Raji (cell line): ENCODE data around the gene SLC9A9.
A peak's percentile ranks its signal among the peaks of the same experiment; 100 is the strongest.

Experiments
- POLR2A ChIP-seq: IDR thresholded peaks from 2 replicates; pipeline ENCODE4 v1.6.1; 2011; ENCODE audit warnings: low read depth, low read length, control low read depth; ENCODE audit not compliant: insufficient read depth

SLC9A9 gene

DNA sequence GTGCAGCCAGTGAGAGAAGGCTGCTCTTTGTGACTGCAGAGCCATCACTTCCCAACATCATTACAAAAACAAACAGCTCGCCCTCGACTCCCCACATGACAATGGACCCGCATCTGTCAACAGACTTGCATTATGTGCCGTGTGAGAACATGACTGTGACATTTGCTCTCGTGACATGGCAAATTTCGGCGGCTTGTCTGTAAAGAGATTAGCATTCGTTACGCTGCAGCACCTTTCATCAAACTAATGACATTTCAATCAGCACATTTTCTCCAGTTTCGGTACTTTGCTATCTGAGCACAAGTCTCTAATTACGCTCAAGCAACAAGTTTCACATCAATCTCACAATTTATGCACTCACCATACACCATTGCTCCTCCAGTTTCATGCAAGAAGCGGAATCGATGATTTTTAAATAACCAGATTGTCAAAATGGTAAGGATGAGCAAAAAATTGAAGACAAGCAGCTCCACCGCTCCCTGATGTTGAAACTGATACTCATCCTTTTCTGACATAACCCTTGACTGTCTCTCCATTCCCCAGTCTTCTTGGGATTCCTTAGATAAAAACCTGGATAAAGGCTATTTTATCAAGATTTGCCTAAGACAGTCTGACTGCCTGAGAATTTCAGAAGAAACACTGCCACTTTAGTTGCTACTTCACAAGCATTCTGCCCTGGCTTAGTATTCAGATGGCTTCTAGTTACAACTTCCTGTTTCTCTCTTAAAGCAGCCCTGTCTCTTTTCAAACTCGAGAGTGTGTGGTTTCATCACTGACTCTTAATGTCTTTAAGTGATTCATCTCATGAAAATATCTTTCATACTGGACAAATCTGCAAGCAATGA lies at the start of gene SLC9A9:
SLC9A9 (minus strand) TSS at position 682 of the 845 bp plus-strand sequence; CDS start at position 536, 146 bp downstream.
- TF ChIP-seq POLR2A: peak; percentile 41; the same call in 1 of the 2 replicates

DNA sequence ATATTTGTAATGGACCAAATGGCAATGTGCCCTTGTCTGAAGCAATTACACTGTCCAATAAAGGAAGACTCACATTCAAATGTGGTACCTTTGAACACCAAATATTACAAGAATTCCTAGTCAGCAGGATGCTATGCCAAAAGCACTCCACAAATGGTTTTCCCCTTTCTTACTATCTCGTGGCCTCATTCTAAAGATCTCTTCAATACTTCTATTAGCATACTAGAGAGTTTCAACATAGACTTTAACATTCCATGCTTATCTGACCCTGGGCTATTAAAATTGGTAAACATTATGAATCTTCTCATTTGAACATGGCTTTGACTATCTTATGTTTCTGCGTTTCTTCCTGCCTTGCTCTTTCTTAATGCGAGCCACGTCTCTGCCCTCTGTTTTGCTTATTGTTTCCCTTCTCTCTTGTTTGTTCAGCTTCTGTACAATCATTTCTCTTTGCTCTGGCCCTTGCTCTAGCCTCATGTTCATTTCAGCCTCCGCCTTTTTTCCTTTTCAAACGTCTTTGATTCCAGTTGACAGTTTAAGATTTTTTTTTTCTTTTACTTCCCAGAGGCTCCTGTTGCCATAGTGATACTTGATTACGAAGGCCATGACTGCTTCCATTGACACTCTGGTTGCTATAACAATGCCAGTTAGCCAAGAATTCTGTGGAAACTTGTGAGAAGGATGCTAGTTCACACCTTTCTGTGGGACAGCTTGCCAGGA lies 49.5 kb upstream of the SLC9A9 start:
- no peak for TF ChIP-seq POLR2A

DNA sequence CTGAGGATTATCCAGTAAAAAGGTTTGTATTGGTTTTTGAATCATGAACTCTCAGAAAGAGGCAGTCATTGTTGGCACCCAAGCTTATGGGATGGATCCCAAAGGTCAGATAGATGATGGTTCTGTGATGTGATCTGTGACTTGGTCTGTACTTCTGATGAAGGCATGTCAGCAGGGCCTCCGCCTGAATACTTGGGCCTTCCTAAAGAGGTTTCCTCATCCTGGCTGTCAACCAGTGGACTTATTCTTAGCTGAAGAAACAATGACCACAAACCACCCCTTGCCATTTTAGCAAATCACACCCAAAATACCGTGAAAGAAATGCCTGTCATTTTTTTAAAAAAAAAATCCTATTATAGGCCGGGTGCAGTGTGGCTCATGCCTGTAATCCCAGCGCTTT lies 48.2 kb upstream of the SLC9A9 start:
- TF ChIP-seq POLR2A: no peak

DNA sequence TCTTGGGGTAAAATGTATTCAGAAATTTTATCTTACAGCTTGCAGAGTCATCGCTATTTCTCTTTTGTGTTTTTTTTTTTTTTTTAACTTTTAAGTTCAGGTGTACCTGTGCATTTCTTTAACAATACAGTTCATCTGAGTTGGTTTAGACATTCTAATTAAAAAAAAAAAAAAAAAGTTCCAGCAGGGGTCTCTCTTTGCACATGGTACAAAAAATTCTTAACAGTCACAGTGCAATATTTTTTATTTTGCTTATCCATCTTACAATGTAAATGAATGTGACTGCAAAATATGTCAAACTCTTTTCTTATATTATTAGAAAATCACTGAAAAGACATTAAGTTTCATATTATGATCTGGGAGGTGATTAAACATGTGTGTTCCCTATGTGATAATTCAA lies 47.5 kb upstream of the SLC9A9 start:
- TF ChIP-seq POLR2A: no peak

DNA sequence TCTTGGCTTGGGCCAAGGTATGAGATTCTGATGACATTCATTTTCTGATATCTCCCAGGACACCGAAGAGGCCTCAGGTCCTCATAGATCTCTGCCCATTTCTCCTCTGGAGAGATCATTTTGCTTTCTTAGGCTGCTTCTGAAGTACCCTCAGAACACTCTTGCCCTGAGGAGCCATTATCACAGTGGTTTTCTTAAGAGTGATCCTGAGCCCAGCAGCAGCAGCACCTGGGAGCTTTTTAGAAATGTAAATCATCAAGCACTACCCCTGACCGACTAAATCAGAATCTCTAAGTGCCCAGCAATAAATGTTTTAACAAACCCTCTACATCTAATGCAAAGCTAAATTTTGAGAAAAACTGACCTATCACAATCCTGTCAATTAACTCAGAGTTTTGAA lies 40.6 kb upstream of the SLC9A9 start:
- no peak for TF ChIP-seq POLR2A

DNA sequence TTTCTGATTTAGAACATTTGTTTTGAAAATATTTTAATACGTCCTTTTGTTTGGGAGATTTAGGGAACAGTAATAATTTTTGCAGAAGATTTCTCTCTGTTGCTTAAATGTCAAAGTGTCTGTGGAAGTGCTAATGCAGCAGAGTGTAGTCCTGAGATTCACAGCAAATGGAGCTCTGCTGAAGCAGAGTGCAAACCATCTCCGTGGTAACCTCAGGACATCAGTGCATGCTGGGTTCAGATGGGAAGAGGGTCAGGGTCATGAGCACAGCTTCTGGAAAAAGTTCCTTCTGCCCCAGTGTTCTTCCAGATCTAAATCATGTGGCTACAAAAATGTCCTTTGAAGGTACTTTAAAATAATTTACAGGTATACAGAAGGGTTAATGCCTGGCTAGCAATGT lies 39.9 kb upstream of the SLC9A9 start:
- TF ChIP-seq POLR2A: no peak

DNA sequence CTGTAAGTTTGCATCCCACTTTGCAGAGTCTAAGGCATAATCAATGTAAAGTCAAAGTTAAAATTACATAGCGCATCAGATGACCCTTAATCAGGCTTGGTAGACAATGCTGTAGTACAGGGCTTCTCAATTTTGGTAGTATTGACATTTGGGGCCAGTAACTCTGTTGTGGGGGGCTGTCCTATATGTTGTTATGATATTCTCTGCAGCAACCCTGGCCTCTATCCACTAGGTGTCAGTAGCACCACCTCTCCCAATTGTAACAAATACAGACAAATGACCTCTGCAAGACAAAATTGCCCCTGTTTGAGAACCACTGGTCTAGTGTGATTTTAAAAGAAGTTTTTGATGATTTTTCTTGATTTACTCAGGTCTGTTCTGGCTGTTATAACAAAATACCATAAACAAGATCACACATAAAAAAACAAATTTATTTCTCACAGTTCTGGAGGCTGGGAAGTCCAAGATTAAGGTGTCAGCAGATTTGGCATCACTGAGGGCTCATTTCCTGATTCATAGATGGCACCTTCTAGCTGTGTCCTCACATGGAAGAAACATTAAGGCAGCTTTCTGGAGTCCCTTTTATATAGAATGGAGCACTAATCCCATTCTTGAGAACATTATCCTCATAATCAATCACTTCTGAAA lies 37.6 kb upstream of the SLC9A9 start:
- no peak for TF ChIP-seq POLR2A

DNA sequence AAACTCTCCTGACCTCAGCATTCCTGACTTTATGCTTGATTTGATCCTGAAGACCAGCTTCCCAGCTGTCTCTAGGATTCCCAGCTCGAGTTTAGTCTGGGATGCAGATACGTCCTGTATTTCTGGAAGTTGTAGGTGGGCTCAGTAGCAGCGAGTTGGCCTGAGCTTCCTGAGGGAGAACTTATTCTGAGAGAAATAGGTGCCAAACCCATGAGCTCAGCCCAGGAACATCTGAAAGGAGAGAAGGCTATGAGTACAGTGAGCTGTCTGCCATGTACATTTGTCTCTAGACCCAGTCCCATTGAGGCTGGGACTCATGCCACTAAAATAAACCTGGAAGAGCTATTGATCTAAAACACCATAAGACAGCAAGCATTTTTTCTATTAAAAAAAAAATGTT lies 36.6 kb upstream of the SLC9A9 start:
- no peak for TF ChIP-seq POLR2A

DNA sequence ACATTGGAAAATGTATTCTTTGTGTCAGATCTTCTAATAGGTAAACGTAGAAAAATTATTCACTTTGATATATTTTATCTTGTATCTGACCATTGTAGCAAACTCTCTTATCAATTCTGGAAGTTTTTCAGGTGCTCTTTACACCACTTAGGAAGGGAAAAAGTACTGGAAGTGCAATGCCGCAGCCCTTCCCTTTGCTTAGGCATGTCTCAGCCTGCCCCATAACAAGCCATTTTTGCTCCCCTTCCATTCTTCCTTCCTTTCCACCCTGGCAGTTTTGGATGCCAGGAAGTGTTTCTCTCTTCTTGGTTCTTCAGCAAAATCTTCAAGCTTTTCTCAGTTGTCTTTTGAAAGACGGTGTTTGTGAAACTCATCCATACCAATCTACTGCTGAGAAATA lies 34.9 kb upstream of the SLC9A9 start:
- TF ChIP-seq POLR2A: no peak

DNA sequence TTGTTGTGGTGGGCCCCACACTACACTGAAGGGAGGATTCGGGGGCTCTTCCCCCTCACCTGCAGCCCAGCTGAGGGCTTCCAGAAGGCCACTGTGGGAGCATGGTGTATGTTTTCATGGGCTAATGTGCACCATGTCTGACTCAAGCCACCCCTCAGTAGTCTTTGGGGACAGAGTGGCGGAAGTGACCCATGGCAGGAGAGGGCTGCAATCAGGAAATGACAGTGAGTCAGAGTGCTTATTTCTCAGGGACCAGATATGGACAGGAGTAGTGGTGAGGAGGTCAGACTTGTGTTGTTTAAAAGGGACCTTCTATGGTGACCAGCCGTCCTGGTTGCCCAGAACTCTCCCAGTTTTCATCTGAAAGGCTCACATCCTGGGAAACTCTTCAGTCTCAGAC lies 32.8 kb upstream of the SLC9A9 start:
- TF ChIP-seq POLR2A: no peak

DNA sequence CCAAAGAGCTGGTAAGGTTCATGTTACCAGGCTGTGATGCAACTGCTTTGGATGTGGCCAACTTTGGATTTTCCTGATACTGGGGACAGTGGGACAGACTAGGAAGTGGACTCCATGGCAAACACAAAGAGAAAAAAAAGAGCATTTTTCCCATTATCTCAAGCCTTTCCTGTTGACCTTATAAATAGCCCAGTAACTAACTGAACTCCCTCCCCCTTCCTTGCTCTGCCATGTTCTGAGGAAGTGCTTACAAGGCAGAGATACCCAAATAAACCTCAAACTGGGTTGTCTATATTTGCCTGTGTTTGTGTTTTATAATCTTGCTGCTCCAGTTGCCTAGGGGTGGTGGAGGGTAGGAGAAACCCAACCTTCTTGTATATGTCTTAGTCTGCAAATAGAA lies 27.3 kb upstream of the SLC9A9 start:
- no peak for TF ChIP-seq POLR2A

DNA sequence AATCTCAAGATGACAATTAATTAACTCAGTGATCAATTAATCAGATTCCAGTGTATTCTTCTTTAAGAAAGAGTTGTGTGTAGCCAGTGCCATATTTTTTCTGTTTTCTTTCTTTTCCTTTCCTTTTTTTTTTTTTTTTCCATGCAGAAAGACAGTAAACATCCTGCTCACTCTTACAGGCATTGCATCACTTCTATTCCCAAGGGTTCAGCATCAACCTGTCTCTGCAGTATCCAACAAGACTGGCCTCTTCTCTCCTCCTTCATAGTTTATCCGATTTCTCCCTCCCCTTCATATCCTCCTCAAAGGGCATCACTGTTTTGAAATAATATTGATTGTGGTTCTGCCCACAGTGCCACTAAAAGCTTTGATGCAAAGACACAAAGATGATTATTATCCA lies 17.0 kb upstream of the SLC9A9 start:
- no peak for TF ChIP-seq POLR2A

DNA sequence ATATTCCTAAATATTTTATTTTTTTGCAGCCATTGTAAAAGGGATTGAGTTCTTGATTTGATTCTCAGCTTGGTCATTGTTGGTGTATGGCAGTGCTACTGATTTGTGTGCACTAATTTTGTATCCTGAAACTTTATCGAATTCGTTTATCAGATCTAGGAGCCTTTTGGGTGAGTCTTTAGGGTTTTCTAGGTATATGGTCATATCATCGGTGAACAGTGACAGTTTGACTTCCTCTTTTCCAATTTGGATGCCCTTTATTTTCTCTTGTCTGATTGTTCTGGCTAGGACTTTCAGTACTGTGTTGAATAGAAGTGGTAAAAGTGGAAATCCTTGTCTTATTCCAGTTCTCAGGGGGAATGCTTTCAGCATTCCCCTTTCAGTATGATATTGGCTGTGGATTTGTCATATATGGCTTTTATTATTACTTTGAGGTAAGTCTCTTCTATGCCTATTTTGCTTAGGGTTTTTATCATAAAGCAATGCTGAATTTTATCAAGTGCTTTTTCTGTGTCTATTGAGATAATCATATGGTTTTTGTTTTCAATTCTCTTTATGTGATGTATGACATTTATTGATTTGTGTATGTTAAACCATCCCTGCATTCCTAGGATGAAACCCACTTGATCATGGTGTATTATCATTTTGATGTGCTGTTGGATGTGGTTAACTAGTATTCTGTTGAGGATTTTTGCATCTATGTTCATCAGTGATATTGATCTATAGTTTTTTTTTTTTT lies 11.4 kb upstream of the SLC9A9 start:
- no peak for TF ChIP-seq POLR2A

DNA sequence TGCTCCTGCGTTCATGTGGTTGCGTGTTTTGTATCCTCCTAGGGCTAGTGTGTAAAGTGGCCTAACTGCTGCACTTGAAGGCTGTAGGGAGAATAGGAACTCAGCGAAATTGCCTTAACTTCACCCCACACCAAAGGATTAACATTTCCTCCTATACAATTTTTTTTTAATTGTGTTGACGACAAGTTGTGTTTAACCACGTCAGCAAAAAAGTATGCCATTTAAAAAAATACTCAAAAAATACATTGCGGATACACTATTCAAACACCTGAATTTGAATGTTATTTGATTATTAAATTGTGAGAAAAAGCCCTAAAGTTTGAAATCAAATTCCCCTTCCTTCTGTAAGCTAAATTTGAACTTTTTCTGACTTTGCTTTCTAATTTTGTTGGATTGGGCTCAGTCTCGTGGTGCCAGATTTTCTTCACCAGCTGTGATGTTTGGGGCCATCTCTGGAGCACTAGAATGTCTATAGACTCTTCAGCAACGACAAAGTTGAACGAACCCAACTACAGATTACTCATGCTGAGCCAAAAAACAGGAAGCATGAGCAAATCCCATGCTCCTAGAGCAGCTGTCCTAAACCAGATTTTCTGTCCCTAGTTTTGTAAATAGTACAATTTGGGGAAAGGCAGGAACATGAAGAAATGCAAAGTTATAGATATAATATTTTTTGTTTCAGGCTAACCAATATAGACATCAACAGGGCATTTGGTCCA lies 8.1 kb upstream of the SLC9A9 start:
- TF ChIP-seq POLR2A: no peak
